ENCODE results near the gene HIVEP3.

Gene HIVEP3

DNA sequence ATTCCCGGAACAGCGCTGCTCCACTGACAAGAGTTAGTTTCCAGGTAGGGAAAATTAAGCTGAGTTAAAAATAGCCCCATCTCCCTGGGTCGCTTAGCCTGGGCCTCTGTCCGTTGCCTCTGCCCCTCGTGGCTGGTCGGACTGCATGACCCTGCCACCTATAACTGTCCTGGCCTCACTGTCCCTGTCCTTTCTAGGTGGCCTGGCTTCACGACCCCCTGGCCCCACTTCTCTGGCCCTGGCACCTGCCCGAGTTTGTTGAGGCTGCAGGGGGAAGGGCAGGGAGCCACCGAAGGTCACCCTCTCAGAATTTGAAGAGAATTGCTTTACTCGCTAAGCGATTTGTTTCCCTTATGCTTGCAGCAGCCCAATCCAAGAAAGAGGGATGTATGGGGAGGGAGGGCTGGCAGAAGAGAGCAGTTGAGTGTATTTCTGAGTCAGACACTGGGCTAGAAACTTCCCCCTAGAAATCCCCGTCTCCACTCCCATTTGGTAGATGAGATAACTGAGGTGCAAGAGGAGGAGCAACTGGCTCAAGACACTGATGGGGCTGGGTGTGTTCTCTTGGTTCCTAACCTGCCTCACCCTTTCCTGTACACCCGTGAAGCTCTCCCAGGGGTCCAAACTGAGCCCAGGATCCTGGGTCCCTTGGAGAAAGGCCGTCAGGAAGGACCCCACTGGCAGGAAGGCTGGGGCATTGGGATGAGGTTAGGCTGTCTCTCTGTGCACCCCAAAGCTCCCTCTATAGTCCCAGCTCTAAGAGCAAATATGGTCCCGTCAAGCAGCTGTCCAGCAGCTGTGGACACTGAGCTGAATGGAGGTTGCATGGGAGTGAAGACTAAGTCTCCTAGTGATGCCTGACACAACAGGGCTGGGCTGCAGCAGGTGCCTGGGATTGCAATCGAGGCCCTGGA is 431.3 kb downstream of the HIVEP3 start:
- peak; percentile 63 for DNase-seq

DNA sequence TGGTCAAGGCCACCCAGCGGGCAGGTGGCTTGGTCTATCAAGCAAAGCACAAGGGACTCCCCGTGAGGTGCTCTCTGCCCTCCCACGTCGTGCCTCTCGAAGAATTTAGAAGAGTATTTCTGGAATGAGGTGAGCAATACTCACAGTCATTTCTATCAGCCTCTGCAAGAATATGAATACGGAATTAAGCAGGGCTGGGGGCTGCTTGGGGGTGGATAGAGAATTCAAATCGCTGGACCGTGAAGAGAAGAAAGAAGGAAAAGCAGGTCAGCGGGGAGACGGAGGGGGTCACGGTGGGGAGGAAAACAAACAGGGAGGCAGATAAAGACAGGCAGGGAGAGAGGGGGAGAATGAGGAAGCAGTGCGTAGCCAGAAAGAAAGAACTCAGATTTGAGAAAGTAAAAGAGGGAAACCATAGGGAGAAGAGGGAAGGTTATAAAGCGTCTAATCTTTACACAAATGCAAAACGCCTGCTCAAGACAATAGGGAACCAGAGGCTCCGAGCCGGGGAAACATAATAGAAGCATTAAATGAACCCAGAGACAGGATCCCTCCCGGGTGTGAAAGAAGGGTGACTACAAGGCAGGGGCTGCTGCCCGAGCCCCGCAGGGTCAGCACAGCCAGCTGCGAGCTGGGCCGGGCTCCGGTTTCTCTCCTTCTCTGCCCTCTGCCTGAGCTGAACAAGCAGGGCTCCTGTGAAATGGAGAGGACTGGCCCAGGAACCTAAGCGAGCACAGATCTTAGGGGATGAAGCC is 432.2 kb downstream of the HIVEP3 start:
- DNase-seq: peak; percentile 93

DNA sequence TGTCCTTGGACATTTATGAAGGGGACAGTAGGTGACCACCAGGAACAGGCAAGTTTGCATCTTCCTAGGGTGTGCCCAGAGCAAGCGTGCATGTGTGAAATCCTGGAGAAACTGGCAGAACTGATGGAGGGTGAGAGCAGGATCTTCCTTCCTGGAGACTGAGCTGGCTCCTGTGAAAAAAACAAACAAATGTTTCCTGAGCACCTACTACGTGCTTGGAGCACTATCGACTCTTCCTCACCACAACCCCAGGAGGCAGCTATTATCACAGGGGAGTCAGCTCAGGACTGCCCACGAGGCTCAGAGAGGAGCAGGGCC is 432.7 kb downstream of the HIVEP3 start:
- DNase-seq: no peak

DNA sequence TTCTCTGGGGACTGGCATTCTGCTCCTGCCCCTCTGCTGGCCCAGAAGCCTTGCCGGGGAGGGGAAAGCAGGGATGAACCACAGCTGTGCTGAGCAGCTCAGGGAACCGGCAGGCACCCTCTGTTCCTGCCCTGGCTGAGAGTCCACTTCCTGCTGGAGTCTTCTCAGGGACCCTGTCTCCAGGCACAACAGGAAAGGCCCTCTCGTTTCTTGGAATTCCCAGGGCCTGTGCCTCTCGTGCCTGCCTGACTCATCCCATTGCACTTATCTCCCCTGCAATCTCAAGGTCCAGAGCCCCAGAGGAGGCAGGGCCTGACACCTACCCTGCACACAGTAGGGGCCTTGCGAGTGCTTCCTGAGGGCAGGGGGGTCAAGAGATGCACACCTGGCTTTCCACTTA is 433.1 kb downstream of the HIVEP3 start:
- no peak for DNase-seq

DNA sequence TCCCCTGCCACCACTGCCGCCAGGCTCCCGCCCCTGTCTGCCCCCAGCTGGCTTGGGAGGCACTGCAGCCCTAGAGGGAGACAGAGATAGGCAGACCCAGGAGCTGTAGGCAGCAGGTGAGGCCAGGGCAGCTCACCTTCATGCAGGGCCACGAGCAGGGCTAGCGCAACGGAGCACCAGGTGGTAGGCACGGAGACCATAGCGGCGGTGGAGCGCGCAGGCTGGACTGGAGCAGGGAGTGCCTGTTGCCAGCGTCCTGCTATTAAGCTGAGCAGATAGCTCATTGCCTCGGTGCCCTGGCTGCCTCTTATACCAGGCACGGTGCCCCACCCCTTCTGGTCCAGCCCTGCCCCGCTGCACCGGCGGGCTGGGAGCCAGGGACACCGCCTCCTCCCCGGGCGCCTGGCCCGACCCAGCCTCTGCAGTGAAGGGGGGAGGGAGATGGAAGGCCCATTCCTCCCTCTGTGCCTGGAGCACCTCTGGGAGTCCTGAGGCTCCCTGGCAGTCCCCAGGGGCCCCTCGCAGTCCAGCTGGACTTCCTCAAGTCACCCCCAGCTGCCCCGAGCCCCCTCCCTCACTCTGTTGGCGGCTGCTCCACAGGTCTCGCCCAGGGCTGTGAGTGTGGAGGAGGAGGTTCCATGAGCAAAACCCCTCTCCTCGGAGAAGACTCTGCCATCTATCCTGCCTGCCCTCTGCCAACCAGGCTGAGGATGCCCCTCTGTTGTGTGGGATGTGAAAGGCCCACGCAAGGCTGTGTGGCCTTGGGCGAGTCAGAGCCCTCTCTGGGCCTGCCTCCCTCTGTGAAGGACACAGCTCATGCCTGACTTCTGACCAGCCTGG is 434.1 kb downstream of the HIVEP3 start, which contains the start of gene EDN2:
EDN2 (minus strand) TSS at position 282 of the 840 bp plus-strand sequence; CDS start at position 200, 82 bp downstream.
- no peak for DNase-seq

DNA sequence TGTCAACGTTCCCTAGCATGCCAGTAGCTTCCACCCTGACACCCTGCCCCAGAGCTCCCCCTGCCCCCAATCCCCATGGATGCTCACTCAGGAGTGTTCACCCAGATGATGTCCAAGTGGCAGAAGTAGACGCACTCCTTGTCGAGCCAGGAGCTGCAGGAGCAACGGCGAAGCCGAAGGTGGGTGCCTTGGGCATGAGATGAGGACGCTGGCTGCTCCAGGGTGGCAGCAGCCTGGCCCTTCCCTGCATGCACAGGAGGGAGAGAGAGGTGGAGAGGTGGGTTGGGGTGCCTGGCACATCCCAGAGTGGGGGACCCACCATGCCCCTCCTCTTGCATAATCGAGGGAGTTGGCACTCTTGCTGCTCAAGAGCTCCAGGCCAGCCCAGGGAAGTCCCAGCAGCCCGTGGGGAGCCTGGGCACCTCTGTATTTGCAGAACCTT is 434.7 kb downstream of the HIVEP3 start:
- no peak for DNase-seq

DNA sequence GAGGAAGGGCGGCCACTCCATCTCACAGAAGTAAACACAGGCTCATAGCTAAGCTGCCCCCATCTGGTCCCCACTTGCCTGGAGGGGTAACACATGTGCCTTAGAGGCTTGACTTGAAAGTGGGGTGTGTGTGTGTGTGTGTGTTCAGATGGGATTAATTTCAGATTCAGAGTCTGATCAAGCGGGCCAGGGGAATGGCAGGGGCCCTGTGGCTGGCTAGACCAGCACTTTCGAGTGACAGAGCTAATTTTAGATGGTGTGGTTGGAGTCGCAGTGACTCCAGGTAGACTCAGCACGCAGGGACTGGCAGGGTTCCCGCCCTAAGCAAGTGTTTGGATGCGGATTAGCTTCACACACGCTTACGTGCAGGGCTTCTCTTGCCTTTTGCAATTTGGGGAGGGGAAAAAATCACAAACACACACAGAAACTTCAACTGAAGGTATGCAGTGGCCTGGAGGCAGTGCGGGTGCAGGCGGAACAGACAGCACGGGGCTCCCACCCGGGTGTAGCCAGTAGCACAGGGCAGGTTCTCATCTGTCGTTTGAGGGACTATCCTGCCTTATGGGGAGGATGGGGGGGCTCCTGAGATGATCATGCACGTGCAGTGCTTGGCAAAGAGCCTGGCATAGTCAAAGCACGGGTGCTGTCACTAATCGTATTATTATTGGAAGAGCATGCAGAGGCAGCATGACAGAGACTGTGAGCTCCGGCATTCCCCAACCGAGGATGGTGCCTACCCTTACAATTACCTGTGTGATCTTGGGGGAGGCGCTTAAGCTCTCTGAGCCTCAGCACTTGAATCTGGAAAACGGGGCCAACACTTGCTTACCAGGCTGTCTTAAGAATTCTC is 435.5 kb downstream of the HIVEP3 start:
- peak; percentile 67 for DNase-seq

DNA sequence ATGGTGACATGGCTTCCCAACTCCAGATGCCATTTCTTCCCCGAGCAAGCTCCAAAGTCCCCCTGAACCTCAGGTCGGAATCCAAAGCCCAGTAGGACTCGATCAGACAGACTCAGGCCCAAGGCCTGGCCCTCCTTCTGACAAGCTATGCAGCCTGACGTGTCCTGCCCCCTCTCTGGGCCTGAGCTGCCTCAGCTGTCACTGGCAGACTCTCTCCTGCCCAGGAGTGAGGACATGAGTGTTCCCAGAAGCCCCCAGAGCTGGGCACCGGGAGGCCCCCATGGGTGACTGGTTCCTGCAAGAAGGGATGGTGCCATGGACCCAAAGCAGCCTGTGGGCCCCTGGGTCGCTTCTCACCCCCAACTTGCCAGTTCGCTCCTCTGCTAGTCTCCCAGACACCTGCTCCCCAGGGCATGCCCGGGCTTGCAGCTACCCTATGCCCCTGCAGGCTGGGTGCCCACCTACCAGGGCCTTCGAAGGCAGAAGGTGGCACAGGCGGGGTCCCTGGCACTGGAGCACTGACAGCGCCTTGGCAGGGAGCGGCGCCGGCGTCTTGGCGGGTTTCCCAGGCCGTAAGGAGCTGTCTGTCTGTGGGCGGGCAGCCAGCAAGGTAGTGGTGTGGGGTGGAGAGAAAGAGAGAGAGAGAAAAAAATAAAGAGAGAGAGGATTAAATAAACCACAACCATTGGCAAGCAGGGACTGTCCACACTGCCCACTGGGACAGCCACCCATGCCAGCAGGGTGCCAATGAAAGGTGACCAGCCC is 436.5 kb downstream of the HIVEP3 start:
- DNase-seq: no peak

DNA sequence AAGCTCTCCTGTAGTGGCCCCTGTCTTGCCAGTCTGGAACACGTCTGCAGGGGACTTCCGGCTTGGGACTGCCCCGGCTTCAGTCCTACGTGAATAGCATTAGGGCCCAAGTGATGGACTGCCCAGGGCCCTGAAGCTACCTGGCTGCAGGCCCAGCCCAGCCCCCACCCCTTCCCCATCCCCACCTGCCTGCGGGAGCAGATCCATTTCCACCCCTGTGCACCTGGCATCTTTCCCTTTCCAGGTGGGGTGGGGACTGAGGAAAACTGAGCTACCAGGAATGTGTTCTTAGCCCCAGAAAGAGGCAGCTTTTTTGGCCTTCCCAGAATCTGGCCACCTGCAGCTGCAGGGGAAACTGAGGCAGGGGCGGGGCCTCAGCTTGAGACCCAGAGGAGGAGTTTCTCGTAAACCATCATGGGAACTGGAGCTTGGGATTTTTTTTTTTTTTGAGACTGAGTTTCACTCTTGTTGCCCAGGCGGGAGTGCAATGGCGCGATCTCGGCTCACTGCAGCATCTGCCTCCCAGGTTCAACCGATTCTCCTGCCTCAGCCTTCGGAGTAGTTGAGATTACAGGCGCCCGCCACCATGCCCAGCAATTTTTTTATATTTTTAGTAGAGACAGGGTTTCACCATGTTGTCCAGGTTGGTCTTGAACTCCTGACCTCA is 437.5 kb downstream of the HIVEP3 start:
- DNase-seq: no peak

DNA sequence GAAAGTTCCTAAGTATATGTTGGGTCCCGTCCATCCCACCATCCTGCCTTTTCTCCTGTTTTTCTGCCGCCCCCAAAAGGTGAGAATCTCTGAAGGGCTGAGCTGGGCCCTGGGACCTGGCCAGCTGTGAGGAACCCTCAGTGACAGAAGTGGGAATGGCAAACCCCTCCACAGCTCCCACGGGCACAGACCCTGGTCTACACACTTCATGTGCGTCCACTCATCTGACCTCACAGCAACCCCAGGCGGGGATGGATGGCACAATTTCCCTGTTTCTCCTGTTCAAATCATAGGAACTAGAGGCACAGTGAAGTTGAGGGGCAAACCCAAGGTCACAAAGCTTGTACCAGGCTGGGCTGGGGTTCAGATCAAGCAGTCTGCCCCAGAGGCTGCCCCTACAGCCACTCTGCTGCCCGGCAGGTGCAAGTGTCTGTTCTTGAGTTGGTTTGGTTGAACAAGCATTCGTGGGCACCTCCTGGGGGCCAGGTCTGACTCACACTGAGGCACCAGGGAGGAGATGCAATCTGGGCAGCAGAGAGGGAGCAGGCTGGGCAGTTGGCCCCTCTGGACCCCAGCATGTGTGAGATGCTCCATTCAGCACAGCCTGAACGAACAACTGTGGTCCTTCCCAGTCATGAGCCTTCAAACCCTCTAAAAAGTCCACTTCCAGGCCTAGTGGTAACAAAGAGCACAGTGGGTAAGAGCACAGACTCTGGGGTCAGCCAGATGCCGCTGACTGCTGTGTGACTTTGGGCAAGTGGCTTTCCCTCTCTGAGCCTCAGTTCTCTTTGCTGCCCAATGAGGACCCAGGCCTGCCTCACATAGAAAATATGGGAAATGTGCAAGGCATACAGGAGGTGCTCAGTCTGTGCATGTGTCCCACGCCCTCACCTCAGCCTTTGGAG is 438.3 kb downstream of the HIVEP3 start:
- no peak for DNase-seq

DNA sequence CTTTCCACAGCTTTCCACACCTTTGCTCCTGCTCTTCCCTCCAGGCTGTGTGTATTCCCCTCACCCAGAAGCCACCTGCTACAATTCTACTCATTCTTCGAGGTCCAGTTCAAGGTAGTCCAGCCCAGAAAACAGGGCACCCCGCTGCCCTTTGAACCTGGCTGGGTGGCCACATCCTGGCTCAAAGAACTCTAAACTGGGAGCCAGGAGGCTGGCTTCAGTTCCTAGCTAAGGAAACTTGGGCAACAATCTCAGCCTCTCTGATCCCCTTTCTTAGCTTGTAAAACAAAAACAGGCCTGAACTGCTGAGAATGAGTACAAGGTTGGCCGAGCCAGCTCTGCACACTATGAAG is 438.9 kb downstream of the HIVEP3 start:
- no peak for DNase-seq

DNA sequence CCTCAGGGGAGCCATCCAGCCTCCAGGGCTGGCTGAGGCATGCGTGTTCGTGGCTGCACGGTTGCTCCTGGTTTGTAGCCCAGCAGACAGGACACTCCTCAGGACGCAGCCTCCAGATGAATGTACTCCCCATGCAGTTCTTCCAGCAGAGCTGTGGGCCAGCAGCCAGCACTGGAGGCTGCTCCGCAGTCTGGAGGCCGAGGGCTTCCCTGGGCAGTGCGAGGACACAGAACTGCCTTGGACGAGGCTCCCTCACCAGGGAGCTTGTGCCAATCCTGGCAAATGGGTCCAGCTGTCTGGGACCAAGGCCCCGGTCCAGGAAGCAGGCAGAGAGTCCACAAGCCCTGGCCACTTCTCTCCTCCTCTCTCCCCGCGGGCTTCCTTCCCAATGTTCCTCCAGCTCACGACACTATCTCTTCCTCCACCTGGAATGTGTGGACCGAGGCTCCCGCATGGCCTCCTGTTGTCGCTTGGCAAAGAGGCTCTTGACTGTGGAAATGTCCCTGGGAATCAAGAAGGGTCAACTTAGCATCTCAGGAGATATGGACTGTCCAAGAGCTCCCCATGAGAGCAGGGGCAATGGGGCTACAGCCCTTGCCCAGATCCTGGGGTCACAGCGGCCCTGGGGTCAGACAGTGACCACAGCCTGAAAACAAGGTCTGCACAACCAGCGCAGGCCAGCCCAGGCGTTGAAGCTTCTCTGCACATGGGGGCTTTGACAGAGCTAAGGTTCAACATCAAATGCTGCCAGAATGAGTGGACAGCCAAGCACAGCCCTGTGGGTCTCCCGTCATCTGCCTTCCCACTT is 439.5 kb downstream of the HIVEP3 start:
- DNase-seq: no peak

DNA sequence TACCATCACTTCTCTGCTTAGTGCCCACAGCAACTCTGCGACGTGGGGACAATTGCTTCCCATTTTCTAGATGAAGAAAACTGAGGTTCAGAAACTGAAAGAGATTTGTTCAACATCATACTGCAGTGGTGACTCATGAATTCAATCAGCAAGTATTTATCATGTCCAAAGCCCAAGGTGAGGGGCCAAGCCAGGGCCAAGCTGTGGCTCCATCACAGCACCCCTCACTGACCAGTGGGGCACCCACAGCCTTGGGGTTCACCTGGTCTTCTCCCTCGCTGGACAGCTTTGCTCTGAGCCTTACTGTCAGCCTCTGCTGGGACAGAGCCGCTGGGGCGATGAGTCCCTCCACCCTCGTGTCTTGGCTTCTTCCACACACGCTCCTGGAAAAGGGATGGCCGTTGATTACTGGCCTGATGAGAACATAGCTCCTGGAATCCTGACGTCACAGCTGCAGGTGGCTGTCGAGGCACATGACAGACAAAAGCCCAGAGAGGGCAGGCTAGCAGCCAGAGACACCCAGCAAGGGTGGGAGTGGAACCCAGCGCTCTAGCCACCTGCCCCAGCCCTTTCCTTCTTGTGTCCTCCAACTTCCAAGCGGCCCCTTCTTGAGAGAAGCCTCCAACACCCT is 440.5 kb downstream of the HIVEP3 start:
- DNase-seq: no peak

DNA sequence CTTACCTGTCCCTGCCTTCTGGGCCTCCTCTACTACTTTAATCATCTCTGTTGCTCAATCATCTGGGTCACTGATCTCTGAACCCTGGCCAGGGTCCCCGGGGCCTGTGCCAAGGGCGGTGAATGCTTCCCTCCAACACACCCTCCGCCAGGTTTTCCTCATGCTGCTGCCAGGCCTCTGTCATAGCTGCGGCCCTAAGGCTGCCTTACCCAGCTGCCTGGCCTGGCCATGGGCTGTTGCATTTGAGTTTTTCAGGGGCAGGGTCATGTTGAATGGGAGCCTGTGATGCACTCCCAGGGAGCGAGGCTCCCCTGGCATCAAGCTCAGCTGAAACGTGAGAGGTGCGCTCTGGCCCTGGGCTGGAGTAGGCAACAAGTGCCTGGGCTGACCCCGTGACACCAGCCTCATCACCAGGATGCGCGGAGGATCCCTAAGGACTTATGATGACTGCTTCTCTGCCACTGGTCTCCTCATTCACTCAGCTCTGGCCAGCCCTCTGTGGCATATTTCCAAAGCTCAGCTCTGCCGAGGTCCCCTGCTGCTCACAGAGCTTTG is 441.8 kb downstream of the HIVEP3 start:
- peak; percentile 29 for DNase-seq

DNA sequence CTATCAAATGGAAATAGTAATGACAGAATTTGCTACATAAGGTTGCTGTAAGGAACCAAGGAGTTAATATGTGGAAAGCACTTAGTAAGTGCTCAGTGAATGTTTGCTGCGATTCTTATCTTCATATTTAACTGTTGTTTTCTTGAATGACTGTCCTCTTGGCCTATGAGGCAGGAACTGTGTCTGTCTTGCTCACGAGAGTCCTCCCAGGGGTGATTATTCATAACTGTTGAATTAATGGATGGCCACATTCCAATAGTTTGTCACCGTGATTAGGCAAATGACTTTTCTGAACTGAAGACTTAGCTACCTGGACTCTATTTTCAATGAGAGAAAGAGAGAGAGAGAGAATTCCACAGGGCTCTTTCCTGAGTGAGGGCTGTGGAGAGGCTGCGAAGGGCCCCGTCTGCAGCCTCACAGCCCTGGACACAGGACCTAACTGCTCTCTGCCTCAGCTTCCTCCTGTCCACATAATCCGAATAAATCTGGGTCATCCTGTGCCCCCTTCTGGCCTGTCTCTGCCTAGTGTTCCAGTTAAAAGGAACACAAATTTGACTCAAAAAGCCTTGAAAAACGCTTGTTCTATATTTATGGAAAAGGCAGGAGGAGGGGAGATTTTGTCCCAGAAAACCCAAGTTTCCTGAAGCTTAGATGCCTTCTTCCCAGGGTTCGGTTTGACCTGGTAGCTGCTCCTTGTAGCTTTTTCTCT is 442.7 kb downstream of the HIVEP3 start:
- peak; percentile 23 for DNase-seq

DNA sequence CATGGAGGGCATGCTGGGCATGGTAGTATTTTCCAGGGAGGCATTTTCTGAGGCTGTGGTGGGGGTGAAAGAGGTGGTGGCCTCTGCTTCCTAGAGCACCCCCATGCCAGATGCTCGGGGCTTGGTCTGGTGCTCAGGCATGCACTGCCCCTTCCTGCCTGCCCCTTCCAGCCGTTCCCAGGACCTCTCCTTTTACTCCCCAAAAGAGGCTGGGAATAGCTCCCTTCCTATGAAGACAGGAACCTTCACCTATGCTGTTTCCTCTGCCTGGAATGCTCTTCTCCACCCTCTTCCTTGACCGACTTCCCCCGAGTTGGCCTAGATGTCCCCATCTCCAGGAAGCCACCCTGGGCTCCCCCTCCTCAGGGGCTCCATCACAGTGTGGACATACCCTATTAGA is 443.4 kb downstream of the HIVEP3 start:
- DNase-seq: no peak
